ENCODE results near the gene PRDM1. TPM values are rescaled to one million over a fixed set of nuclear protein-coding genes. Genes with fewer than 3 reads are reported as not detected.
A peak's percentile ranks its signal among the peaks of the same experiment; 100 is the strongest.

Gene PRDM1
- 17.5 TPM for total RNA-seq
- long read RNA-seq, full-length matches to known transcripts = 5 of 16 reads
- long read RNA-seq, partial matches to known transcripts = 10 of 16 reads
- long read RNA-seq, other reads (novel, unspliced or antisense) = 1 of 16 reads

- Histone ChIP-seq H3K9me3 (no peaks in the 10 kb centered on the region), H3K36me3 (no peaks in the 10 kb centered on the region), H3K27me3 (peaks cover 8% of the 10 kb centered on the region), H3K4me1 (peaks cover 15% of the 10 kb centered on the region), H3K27ac (peak within 1 kb of the TSS; percentile 61), H3K4me3 (peak within 1 kb of the TSS; percentile 51)
- peak; percentile 34 for TF ChIP-seq CTCF (IDR thresholded peaks at IDR 0.05)
- peak; percentile 97 for ATAC-seq
- peak; percentile 95 for DNase-seq
- intact Hi-C loops (cut with DNase I) = no loop called here
Measured at GRCh38 chr6:106085984-106086813, at the start of gene PRDM1. Gene PRDM1 (plus strand): TSS chr6:106086336. CDS start chr6:106086554, 218 bp downstream.

- H3K4me3 ChIP-seq = no peak overlapping the region
- H3K27ac ChIP-seq = no peak overlapping the region
- peaks cover 7% of the 10 kb centered on the region for H3K9me3 ChIP-seq
- DNase-seq = no peak
- no peaks in the 10 kb centered on the region for H3K4me1 ChIP-seq
- no peaks in the 10 kb centered on the region for H3K36me3 ChIP-seq
- intact Hi-C loops (cut with DNase I) = no loop called here
- no peaks in the 10 kb centered on the region for H3K27me3 ChIP-seq
- TF ChIP-seq CTCF (IDR thresholded peaks at IDR 0.05) = no peak
- ATAC-seq = no peak
Measured at GRCh38 chr6:106037060-106037459, 49.1 kb upstream of the PRDM1 start.

GRCh38 chr6:106039897-106040592 lies 46.1 kb upstream of the PRDM1 start:
- DNase-seq = no peak
- no peak overlapping the region for H3K27ac ChIP-seq
- no peak for TF ChIP-seq CTCF (IDR thresholded peaks at IDR 0.05)
- no peaks in the 10 kb centered on the region for H3K27me3 ChIP-seq
- ATAC-seq = no peak
- intact Hi-C loops (cut with DNase I) = no loop called here
- H3K4me3 ChIP-seq = no peak overlapping the region
- H3K36me3 ChIP-seq = no peaks in the 10 kb centered on the region
- H3K9me3 ChIP-seq = peaks cover 7% of the 10 kb centered on the region
- no peaks in the 10 kb centered on the region for H3K4me1 ChIP-seq

GRCh38 chr6:106044151-106044550 lies 42.0 kb upstream of the PRDM1 start:
- intact Hi-C loops (cut with DNase I) = no loop called here
- Histone ChIP-seq H3K9me3 (no peaks in the 10 kb centered on the region), H3K27me3 (no peaks in the 10 kb centered on the region), H3K27ac (no peak overlapping the region), H3K36me3 (no peaks in the 10 kb centered on the region), H3K4me1 (no peaks in the 10 kb centered on the region), H3K4me3 (no peak overlapping the region)
- no peak for TF ChIP-seq CTCF (IDR thresholded peaks at IDR 0.05)
- ATAC-seq = no peak
- DNase-seq = no peak

- no peaks in the 10 kb centered on the region for H3K4me1 ChIP-seq
- H3K27me3 ChIP-seq = no peaks in the 10 kb centered on the region
- H3K27ac ChIP-seq = no peak overlapping the region
- intact Hi-C loops (cut with DNase I) = no loop called here
- no peak overlapping the region for H3K4me3 ChIP-seq
- no peak for TF ChIP-seq CTCF (IDR thresholded peaks at IDR 0.05)
- ATAC-seq = no peak
- H3K9me3 ChIP-seq = no peaks in the 10 kb centered on the region
- no peak for DNase-seq
- no peaks in the 10 kb centered on the region for H3K36me3 ChIP-seq
Measured at GRCh38 chr6:106045077-106045476, 41.1 kb upstream of the PRDM1 start.

Measured in upper lobe of right lung (tissue), 1 donor.